ENCODE results near the gene KISS1.

- no peak for TF ChIP-seq CTCF (conservative IDR thresholded peaks at IDR 0.05; ENCODE audit: low read length)
- TF ChIP-seq EZH2phosphoT487 (IDR thresholded peaks at IDR 0.05; ENCODE audit: borderline replicate concordance, low read depth, low read length) = no peak
Measured at GRCh38 chr1:204225841-204226735, 29.8 kb upstream of the KISS1 start.
